GM18511 (cell line): ENCODE results near the gene UNKL.
"Not testable (repeated sequence)": the region's sequence is repeated elsewhere in the genome, so short reads cannot be mapped to it uniquely, and the experiment has no call there.

Source experiments
- ATAC-seq: cut with Tn5 transposase; IDR thresholded peaks from one replicate; pipeline ENCODE4 v1.9.1; 2021; ENCODE audit warnings: mild to moderate bottlenecking, moderate library complexity; ENCODE audit not compliant: unreplicated experiment

Gene UNKL

DNA sequence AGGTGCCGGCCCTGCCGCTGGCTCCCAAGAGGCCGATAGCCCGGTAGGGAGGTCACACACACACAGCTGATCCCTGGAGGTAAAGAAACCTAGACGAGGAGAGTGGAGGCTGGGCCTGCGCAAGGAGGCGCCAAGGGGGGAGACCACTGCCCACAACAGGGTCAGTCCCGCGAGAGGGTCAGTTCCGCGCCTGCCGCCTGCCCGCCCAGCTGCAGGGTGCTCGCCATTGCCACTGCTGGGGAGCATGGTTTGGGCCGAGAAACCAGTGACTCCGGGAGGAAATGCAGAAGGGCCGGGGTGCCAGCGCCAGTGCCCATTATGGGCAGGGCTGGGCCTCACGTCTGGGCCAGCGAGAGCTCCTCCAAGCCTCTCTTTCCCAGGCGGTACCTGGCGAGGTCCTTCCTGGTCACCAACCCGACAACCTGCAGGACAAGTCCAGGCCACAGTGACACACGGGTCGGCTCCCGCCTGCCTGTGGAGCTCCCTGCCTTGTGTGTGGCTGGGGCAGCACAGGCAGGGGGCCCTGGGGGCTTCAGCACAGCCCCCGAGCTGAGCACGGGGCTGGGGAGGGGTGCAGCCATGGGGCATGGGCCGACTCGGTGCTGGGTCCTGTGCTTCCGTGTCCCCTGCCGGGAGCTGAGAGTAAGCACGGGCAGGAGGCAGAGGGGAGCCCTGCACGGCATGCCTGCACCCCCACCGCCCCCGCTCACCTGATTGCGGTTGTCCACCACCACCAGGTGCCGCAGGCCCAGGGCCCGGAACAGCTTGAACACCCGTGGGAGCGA lies 32.0 kb upstream of the UNKL start:
- no peak for ATAC-seq

DNA sequence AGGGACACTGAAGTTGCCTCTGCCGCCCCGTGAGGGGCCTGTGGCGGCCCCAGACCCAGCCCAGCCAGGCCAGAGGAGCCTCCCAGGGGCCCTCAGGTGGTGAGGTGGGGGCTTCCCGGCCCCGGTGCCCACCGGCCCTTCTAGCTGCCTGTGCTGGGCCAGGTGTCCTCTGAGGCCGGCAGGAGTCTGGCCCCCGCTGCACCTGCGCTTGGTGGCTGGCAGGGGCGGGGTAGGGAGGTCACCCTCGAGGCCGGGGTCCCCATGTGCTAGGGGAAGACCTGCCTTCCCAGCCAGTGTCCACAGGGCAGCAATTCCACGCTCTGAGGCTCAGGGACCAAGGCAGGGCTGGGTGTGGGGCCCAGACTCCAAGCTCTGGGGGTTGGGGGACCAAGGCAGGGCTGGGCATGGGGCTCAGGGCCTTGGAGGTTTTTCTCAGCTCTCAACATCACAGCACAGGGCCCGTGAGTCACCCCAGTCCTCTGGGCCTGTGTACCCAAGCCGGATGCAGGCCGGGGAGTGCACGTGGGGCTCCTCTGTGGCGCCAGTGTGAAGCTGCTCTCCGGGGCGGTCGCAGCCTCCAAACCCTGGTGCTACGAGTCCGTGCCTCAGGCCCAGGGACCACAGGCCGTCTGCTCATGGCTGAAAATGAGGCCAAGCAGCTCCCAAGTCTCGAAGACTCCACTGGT lies 31.2 kb upstream of the UNKL start:
- ATAC-seq = no peak

- no peak for ATAC-seq
Observed at GRCh38 chr16:1444730-1445517, 30.4 kb upstream of the UNKL start.

DNA sequence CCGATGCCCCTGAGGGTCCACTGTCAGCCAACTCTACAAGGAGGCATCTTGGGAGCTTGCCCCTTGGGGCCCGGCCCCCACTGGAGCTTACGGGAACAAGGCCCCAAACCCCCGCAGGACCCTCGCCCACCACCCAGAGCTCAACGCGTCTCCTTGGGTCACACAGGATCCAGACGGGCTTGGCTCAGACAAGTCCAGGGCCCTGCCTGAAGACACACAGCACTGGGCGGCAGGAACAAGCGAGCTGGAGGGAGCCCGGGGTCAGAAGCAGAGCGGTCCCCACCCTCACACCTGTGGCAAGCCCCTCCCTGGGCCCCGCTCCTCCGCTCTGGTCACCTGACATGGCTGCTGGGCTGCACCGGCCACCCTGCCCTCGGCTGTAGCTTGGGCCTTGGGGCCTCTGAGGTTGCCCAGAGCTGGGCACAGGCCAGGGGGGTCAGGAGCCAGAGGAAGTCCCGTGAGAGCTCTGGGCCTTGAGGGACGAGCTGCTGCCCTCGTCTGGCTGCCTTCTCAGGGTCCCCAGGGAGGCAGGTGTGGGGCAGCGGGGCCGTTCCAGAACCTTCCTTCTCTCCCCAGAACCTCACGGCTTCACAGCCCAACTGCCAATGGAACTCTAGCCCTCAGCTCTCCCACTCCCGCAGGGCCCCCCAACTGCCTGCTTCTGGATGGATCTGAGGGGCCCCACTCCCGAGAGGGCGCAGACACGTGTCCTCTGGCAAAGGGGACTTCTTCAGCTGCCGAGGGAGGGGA lies 29.7 kb upstream of the UNKL start, which contains the start of gene CCDC154:
CCDC154 (minus strand) TSS at position 577 of the 750 bp plus-strand sequence; CDS start at position 343, 234 bp downstream.
- ATAC-seq = no peak

DNA sequence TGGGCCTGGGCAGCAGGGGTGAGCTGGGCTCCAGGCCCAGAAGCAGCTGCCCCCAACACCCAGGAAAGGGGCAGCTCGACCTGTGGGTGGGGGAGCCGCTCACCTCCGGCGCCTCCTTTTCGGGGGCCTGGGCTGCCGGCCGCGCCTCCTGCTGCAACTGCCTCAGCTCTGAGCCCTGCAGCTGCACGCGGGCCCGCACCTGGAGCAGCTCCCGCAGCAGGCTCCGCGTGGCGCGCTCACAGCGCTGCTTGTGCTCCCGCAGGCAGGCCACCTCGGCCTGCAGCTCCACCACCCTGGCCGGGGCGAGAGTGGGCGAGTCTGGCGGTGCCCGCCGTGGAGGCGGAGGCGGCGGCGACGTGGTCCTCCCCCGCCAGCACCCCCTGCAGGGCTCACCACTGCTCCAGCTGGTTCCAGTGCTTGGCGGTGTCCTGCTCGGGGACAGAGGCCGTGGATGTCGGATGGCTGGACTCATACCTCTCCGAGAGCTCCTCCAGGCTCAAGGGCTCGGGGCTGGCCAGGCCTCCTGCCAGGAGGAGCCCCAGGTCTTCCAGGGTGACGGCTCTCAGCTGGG lies 29.0 kb upstream of the UNKL start:
- no peak for ATAC-seq

DNA sequence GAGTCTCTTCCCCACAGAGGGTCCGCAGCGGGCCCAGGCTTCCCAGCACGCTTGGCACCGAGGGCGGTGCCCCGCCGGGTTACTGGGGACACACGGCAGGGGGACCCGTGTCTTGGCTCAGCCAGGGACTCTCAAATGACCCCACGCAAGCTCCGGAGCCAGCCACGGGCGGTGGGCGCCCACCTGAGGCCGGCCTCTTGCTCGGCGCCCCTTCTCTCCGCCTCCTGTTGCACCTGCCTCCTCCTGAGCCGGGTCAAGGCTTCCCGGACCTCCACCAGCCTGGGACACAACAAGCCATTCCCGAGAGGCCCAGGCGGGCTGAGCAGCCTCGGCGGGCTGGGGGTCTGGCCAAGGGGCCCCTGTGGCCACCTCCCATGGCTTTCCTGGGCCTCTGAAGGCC lies 28.2 kb upstream of the UNKL start:
- ATAC-seq = no peak

DNA sequence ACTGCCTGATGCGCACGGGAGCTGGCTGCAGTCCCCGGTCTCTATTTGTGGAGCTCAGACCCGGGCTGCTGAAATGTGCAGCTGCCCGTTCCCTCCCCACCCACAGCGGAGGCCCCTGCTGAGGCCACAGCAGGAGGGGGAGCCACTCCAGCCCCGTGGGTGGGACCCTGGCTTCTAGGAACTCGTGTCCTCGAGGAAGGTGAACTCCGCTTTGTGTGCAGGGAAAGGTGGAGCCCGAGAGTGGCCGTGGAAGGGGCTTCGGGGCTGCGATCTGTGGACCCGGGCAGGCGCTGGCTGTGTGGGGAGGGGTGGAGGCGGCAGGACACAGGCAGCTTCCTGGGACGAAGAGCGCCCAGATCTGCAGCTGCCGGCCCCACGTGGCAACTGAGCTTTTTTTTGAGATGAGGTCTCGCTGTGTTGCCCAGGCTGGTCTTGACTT lies 26.9 kb upstream of the UNKL start:
- no peak for ATAC-seq

GRCh38 chr16:1439699-1440074 lies 25.2 kb upstream of the UNKL start:
- ATAC-seq = not testable (repeated sequence)

DNA sequence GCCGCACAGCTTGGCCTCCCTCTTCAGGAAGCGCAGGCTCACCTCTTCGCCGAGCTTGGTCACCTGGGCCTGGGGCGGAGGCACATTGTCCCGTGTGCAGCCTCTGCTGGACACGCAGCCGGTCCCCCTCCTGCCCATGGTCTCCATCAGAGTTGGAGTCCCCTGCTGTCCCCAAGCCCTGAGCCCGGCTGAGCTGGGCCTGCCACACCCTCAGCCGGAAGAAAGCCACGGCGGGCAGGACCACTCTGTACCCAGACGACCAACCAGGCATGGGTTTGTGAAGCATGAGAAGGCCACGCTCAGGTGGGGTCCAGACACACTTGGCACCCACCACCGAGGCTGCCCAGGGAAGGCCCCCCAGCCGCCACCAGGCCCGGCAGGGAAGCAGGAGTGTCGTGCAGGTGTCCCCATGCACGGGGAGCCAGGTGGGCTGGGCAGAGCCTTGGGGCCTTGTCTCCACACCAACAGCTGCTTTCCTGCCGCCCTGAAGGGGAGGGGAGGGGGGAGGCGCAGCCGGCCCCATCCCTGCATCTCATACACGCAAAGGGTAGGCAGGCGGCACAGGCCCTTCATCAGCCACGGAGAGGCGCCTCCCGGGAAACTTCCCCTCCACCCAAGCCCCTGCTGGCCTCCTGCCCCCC lies 24.7 kb upstream of the UNKL start:
- ATAC-seq = no peak

GRCh38 chr16:1438229-1439057 lies 23.9 kb upstream of the UNKL start:
- ATAC-seq = no peak

- no peak for ATAC-seq
Observed at GRCh38 chr16:1437606-1438005, 23.1 kb upstream of the UNKL start.

DNA sequence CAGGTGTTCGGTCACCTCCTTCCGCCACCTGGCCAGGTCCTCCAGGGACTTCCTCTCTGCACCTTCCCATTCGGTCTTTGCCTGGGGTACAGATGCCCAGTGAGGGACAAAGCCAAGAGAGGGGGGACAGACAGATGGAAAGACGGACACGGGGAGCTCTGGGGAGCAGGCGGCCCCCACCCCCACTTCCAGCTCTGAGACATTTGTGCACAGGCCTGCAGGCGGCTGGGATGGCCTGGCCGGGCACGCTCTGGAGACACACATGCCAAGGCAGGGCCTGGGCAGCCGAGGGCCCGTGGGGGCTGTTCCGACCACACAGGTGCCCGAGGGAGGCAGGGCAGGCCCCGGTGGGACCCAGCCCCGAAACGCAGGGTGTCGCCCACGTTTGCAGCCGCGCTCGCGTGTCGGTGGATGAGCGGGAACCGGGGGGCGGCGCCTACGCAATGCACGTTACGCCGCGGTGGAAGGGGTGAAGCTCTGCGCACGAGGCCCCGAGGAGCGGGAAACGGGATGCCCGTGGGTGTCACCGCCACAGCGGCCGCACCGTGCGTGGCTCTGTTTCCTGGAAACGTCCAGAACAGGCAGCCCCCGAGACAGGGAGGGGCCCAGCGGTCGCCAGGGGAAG lies 22.3 kb upstream of the UNKL start:
- no peak for ATAC-seq

DNA sequence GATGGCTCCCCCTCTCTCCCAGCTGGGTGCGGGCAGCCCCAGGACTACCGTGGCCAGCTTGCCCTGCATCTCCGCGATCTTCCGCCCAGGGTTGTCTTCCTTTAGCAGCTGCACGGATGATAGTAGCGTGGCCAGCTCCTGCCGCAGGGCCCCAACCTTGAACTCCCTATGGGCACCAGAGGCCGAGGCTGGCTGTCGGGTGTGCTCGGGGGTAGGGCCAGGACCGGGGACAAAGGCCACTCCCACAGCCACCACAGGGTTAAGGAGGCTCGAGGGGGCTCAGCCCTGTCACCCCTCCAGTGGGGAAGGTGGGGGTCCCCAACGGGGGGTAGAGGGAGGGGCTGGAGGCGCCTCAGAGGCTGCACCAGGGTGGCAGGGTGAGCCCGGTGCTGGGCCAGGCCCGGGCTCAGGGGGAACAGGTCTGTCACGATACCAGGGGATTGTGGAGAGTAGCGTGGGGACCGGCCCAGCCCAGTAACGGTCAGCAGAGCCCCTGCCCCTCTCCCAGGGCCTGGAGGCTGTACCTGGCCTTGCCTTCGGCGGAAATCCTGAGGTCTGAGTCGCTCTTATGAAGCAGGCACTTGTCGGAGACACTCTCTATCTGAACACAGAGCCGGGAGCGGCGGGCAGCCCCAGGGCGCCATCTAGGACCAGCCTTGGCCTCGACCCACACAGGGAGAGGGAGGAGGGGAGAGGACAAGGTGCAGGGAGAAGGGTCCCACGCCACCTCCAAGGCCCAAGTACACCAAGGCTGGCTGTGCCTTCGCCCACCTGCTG lies 21.6 kb upstream of the UNKL start:
- ATAC-seq = no peak

GRCh38 chr16:1434644-1435592 lies 20.4 kb upstream of the UNKL start:
- no peak for ATAC-seq

DNA sequence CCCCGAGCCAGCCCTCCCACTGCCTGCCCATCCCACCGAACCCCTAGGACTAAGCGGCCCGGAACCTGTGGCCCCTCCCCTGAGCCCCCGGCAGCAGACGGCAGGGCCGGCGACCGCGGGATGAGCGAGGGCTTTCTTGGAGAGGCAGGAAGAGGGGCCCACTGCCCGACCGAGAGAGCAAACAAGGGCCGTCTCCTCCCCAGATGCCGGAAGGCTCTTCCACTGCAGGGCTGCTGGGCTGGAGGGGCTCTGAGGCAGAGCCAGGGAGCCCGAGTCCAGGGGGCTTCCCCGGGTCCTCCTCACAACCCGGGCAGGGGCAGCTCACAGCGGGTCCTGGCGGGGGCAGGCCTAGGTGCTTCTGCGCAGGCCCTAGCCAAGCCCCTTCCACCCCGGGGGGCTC lies 19.3 kb upstream of the UNKL start:
- no peak for ATAC-seq

DNA sequence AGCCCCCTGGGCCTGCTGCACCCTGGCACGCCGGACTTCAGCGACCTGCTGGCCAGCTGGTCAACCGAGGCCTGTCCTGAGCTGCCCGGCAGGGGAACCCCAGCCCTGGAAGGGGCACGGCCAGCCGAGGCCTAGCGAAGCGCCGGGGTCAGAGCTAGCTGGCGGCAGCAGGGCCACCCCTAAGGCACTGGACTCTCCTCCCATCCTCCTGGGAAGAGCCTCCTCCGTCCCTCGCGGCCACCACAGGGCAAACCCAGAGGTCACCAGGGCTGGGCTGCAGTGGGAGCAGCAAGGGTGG lies 18.7 kb upstream of the UNKL start:
- ATAC-seq = no peak
